ENCODE results near the gene CDK17. TPM values are rescaled to one million over a fixed set of nuclear protein-coding genes. Genes with fewer than 3 reads are reported as not detected.

Gene CDK17
- total RNA-seq, 1 donor from 2014 or later = 46.7 TPM

- Mint-ChIP-seq H3K36me3 (ENCODE audit: unreplicated experiment) (no peaks in the 10 kb centered on the region), H3K4me3 (ENCODE audit: unreplicated experiment) (no peak overlapping the region), H3K4me1 (ENCODE audit: low read depth, unreplicated experiment) (peaks cover 1% of the 10 kb centered on the region), H3K27ac (ENCODE audit: unreplicated experiment) (no peak overlapping the region), H3K27me3 (ENCODE audit: unreplicated experiment) (peaks cover 2% of the 10 kb centered on the region), H3K9me3 (ENCODE audit: unreplicated experiment) (no peaks in the 10 kb centered on the region)
- DNase-seq = no peak
- TF ChIP-seq, protein P1, sequence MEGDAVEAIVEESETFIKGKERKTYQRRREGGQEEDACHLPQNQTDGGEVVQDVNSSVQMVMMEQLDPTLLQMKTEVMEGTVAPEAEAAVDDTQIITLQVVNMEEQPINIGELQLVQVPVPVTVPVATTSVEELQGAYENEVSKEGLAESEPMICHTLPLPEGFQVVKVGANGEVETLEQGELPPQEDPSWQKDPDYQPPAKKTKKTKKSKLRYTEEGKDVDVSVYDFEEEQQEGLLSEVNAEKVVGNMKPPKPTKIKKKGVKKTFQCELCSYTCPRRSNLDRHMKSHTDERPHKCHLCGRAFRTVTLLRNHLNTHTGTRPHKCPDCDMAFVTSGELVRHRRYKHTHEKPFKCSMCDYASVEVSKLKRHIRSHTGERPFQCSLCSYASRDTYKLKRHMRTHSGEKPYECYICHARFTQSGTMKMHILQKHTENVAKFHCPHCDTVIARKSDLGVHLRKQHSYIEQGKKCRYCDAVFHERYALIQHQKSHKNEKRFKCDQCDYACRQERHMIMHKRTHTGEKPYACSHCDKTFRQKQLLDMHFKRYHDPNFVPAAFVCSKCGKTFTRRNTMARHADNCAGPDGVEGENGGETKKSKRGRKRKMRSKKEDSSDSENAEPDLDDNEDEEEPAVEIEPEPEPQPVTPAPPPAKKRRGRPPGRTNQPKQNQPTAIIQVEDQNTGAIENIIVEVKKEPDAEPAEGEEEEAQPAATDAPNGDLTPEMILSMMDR (IDR thresholded peaks at IDR 0.05; ENCODE audit: partially characterized antibody, unreplicated experiment) = no peak
Measured at GRCh38 chr12:96444399-96444798, 44.2 kb upstream of the CDK17 start.

DNA sequence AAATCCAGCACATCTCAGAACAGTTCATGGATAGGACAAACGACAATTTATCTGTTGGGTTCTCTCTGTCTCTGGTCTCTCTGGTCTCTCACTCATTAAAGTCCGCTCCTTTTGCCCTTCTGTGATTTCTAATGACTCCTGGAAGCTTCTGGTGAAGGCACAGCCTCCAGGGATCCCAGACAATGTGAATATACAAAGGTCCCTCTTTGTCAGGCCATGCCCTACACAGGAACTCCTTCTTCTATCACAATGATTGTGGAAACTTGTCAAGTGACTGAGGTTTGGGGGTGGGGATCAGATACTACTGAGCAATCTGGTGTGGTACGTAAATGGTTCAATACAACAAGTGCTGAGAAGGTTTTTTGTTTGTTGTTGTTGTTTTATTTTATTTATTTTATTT lies 42.7 kb upstream of the CDK17 start:
- no peaks in the 10 kb centered on the region for H3K9me3 Mint-ChIP-seq (ENCODE audit: unreplicated experiment)
- H3K36me3 Mint-ChIP-seq (ENCODE audit: unreplicated experiment) = no peaks in the 10 kb centered on the region
- TF ChIP-seq, protein P1 (IDR thresholded peaks at IDR 0.05; ENCODE audit: partially characterized antibody, unreplicated experiment) = no peak
- DNase-seq = no peak
- H3K27me3 Mint-ChIP-seq (ENCODE audit: unreplicated experiment) = peaks cover 2% of the 10 kb centered on the region
- no peak overlapping the region for H3K27ac Mint-ChIP-seq (ENCODE audit: unreplicated experiment)
- H3K4me3 Mint-ChIP-seq (ENCODE audit: unreplicated experiment) = no peak overlapping the region
- H3K4me1 Mint-ChIP-seq (ENCODE audit: low read depth, unreplicated experiment) = peaks cover 1% of the 10 kb centered on the region

DNA sequence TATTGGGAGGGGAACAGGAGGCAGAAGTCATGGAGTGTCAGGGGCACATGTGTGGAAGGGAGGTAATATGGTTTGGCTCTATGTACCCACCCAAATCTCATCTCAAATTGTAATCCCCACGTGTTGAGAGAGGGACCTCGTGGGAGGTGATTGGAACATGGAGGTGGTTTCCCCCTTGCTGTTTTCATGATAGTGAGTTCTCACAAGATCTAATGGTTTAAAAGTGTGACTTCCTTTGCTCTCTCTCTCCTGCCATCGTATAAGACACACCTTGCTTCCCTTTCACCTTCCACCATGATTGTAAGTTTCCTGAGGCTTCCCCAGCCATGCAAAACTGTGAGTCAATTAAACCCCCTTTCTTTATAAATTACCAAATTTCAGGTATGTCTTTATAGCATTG lies 41.6 kb upstream of the CDK17 start:
- no peak for DNase-seq
- Mint-ChIP-seq H3K4me3 (ENCODE audit: unreplicated experiment) (no peak overlapping the region), H3K27me3 (ENCODE audit: unreplicated experiment) (peaks cover 2% of the 10 kb centered on the region), H3K9me3 (ENCODE audit: unreplicated experiment) (no peaks in the 10 kb centered on the region), H3K27ac (ENCODE audit: unreplicated experiment) (no peak overlapping the region), H3K36me3 (ENCODE audit: unreplicated experiment) (no peaks in the 10 kb centered on the region), H3K4me1 (ENCODE audit: low read depth, unreplicated experiment) (peaks cover 1% of the 10 kb centered on the region)
- TF ChIP-seq, protein P1 (IDR thresholded peaks at IDR 0.05; ENCODE audit: partially characterized antibody, unreplicated experiment) = no peak

- H3K4me1 Mint-ChIP-seq (ENCODE audit: low read depth, unreplicated experiment) = no peaks in the 10 kb centered on the region
- no peaks in the 10 kb centered on the region for H3K9me3 Mint-ChIP-seq (ENCODE audit: unreplicated experiment)
- no peaks in the 10 kb centered on the region for H3K36me3 Mint-ChIP-seq (ENCODE audit: unreplicated experiment)
- no peaks in the 10 kb centered on the region for H3K27me3 Mint-ChIP-seq (ENCODE audit: unreplicated experiment)
- TF ChIP-seq, protein P1 (IDR thresholded peaks at IDR 0.05; ENCODE audit: partially characterized antibody, unreplicated experiment) = no peak
- no peak for DNase-seq
- no peak overlapping the region for H3K27ac Mint-ChIP-seq (ENCODE audit: unreplicated experiment)
- H3K4me3 Mint-ChIP-seq (ENCODE audit: unreplicated experiment) = no peak overlapping the region
Measured at GRCh38 chr12:96438330-96438729, 38.1 kb upstream of the CDK17 start.

- TF ChIP-seq, protein P1 (IDR thresholded peaks at IDR 0.05; ENCODE audit: partially characterized antibody, unreplicated experiment) = no peak
- H3K36me3 Mint-ChIP-seq (ENCODE audit: unreplicated experiment) = no peaks in the 10 kb centered on the region
- no peak for DNase-seq
- H3K9me3 Mint-ChIP-seq (ENCODE audit: unreplicated experiment) = no peaks in the 10 kb centered on the region
- H3K4me1 Mint-ChIP-seq (ENCODE audit: low read depth, unreplicated experiment) = no peaks in the 10 kb centered on the region
- H3K27me3 Mint-ChIP-seq (ENCODE audit: unreplicated experiment) = no peaks in the 10 kb centered on the region
- no peak overlapping the region for H3K27ac Mint-ChIP-seq (ENCODE audit: unreplicated experiment)
- no peak overlapping the region for H3K4me3 Mint-ChIP-seq (ENCODE audit: unreplicated experiment)
Measured at GRCh38 chr12:96437171-96437445, 36.9 kb upstream of the CDK17 start.

Measured in glutamatergic neuron (in vitro differentiated cells).